ENCODE data around the gene GPR137. TPM values are rescaled to one million over a fixed set of nuclear protein-coding genes. Genes with fewer than 3 reads are reported as not detected.
A peak's percentile ranks its signal among the peaks of the same experiment; 100 is the strongest.

GPR137 gene
- total RNA-seq, 1 donor from 2014 or later: 4.9 TPM

GRCh38 chr11:64258946-64259532 lies 26.6 kb upstream of the GPR137 start:
- TF ChIP-seq EZH2phosphoT487 (IDR thresholded peaks at IDR 0.05) (no peak), EZH2 (IDR thresholded peaks at IDR 0.05) (no peak)
- TF ChIP-seq, protein P1, sequence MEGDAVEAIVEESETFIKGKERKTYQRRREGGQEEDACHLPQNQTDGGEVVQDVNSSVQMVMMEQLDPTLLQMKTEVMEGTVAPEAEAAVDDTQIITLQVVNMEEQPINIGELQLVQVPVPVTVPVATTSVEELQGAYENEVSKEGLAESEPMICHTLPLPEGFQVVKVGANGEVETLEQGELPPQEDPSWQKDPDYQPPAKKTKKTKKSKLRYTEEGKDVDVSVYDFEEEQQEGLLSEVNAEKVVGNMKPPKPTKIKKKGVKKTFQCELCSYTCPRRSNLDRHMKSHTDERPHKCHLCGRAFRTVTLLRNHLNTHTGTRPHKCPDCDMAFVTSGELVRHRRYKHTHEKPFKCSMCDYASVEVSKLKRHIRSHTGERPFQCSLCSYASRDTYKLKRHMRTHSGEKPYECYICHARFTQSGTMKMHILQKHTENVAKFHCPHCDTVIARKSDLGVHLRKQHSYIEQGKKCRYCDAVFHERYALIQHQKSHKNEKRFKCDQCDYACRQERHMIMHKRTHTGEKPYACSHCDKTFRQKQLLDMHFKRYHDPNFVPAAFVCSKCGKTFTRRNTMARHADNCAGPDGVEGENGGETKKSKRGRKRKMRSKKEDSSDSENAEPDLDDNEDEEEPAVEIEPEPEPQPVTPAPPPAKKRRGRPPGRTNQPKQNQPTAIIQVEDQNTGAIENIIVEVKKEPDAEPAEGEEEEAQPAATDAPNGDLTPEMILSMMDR (IDR thresholded peaks at IDR 0.05): no peak
- Histone ChIP-seq H3K9me3 (ENCODE audit: low read depth) (no peaks in the 10 kb centered on the region), H3K9ac (no peak overlapping the region), H3K4me2 (no peak overlapping the region), H3K27me3 (no peaks in the 10 kb centered on the region), H2AFZ (replicated peaks) (no peak overlapping the region), H3K4me1 (no peaks in the 10 kb centered on the region), H3K27ac (no peak overlapping the region), H4K20me1 (ENCODE audit: low read depth) (peaks cover 4% of the 10 kb centered on the region), H3K36me3 (no peaks in the 10 kb centered on the region), H3F3A (ENCODE audit: low read depth) (no peaks in the 10 kb centered on the region), H3K79me2 (ENCODE audit: low read depth) (no peaks in the 10 kb centered on the region), H3K4me3 (no peak overlapping the region)
- H3K4me1 Mint-ChIP-seq: peaks cover 3% of the 10 kb centered on the region
- H3K4me3 Mint-ChIP-seq: peak overlapping the region; percentile 51
- H3K36me3 Mint-ChIP-seq: peaks cover 20% of the 10 kb centered on the region
- H3K27me3 Mint-ChIP-seq (ENCODE audit: insufficient read depth, low read depth): peaks cover 10% of the 10 kb centered on the region
- DNase-seq (ENCODE audit: low spot score): no peak
- no peak overlapping the region for H3K27ac Mint-ChIP-seq
- H3K9me3 Mint-ChIP-seq: no peaks in the 10 kb centered on the region

GRCh38 chr11:64259533-64260067 lies 26.0 kb upstream of the GPR137 start:
- Histone ChIP-seq H3K9ac (no peak overlapping the region), H3K4me1 (no peaks in the 10 kb centered on the region), H3K9me3 (ENCODE audit: low read depth) (no peaks in the 10 kb centered on the region), H2AFZ (replicated peaks) (no peak overlapping the region), H3K79me2 (ENCODE audit: low read depth) (no peaks in the 10 kb centered on the region), H3K27me3 (no peaks in the 10 kb centered on the region), H4K20me1 (ENCODE audit: low read depth) (no peaks in the 10 kb centered on the region), H3K27ac (no peak overlapping the region), H3K4me3 (no peak overlapping the region), H3K36me3 (no peaks in the 10 kb centered on the region), H3F3A (ENCODE audit: low read depth) (no peaks in the 10 kb centered on the region), H3K4me2 (no peak overlapping the region)
- TF ChIP-seq, protein P1 (IDR thresholded peaks at IDR 0.05): no peak
- TF ChIP-seq EZH2phosphoT487 (IDR thresholded peaks at IDR 0.05) (no peak), EZH2 (IDR thresholded peaks at IDR 0.05) (no peak)
- Mint-ChIP-seq H3K36me3 (peaks cover 19% of the 10 kb centered on the region), H3K4me1 (peaks cover 3% of the 10 kb centered on the region), H3K27ac (no peak overlapping the region), H3K9me3 (no peaks in the 10 kb centered on the region), H3K4me3 (peak overlapping the region; percentile 51), H3K27me3 (ENCODE audit: insufficient read depth, low read depth) (peaks cover 10% of the 10 kb centered on the region)
- DNase-seq (ENCODE audit: low spot score): no peak

DNA sequence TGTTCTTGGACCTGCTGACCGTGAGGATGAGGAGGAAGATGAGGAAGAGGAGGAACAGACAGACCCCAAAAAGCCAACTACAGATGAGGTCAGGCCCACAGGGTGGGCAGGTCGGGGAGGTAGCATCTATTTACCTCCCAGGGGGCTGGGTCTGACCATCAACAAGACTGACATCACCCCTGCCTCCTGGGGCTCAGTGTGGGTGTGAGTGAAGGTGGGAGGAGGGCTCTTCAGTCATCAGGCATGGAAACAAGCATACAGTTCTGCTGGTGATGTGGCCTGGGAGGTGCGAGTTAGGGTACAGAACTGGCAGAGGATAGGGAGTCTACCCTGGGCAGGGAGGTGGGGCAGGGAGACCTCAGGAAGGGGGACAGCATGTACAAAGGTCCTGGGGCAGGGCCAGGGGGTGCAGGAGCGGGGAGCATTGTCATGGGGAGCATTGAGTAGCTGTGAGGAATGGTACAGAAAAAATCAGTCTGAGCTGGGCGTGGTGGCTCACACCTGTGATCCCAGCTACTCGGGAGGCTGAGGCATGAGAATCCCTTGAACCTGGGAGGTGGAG lies 25.4 kb upstream of the GPR137 start:
- Histone ChIP-seq H3K27me3 (no peaks in the 10 kb centered on the region), H2AFZ (replicated peaks) (no peak overlapping the region), H3K4me1 (no peaks in the 10 kb centered on the region), H4K20me1 (ENCODE audit: low read depth) (no peaks in the 10 kb centered on the region), H3K79me2 (ENCODE audit: low read depth) (no peaks in the 10 kb centered on the region), H3F3A (ENCODE audit: low read depth) (no peaks in the 10 kb centered on the region), H3K4me3 (no peak overlapping the region), H3K27ac (no peak overlapping the region), H3K4me2 (no peak overlapping the region), H3K9me3 (ENCODE audit: low read depth) (no peaks in the 10 kb centered on the region), H3K9ac (no peak overlapping the region), H3K36me3 (no peaks in the 10 kb centered on the region)
- H3K27ac Mint-ChIP-seq: no peak overlapping the region
- peaks cover 10% of the 10 kb centered on the region for H3K27me3 Mint-ChIP-seq (ENCODE audit: insufficient read depth, low read depth)
- H3K4me3 Mint-ChIP-seq: no peak overlapping the region
- H3K9me3 Mint-ChIP-seq: no peaks in the 10 kb centered on the region
- H3K4me1 Mint-ChIP-seq: peaks cover 3% of the 10 kb centered on the region
- DNase-seq (ENCODE audit: low spot score): no peak
- peaks cover 19% of the 10 kb centered on the region for H3K36me3 Mint-ChIP-seq
- TF ChIP-seq, protein P1 (IDR thresholded peaks at IDR 0.05): no peak
- TF ChIP-seq EZH2phosphoT487 (IDR thresholded peaks at IDR 0.05) (no peak), EZH2 (IDR thresholded peaks at IDR 0.05) (no peak)

Measured in neural progenitor cell (in vitro differentiated cells).